GM21447 (cell line): ENCODE data around the gene PIK3R3.

ENCODE experiments used
- ATAC-seq: cut with Tn5 transposase; IDR thresholded peaks from one replicate; pipeline ENCODE4 v1.9.1; 2021; ENCODE audit not compliant: unreplicated experiment

Gene PIK3R3

DNA sequence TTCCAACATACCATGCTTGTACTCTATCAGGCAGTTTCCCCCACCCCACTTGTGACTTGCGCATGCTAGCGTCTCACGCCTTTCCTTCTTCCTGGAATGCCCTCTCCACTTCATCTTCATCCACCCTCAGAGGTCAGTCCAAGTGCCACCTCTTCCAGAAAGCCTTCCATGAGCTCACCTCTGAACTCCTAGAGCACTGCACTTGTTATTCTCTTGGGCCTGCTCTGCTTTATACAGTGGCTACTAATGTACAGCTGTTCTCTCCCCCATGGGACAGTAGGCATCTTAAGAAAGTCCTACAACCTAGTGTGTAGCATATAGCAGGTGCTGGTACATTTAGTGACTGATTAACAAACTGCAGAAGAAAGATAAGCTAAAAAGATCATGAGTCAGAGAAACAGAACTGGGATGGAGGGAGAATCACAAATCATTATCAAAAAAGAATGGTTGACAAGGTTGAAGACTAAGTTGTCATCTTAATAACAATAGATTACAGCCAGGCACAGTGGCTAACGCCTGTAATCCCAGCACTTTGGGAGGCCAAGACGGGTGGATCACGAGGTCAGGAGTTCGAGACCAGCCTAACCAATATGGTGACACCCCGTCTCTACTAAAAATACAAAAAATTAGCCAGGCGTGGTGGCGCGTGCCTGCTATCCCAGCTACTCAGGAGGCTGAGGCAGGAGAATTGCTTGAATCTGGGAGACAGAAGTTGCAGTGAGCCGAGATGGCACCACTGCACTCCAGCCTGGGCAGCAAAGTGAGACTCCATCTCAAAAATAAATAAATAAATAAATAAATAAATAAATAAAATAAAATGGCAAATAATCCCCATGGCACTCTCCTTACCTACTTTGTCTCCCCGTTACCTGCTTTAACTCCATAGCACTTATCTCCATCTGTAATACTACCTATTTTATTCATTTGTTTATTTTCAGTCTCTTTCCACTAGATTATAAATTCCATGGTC, 26.2 kb upstream of the PIK3R3 start:
- ATAC-seq = peak; percentile 84

DNA sequence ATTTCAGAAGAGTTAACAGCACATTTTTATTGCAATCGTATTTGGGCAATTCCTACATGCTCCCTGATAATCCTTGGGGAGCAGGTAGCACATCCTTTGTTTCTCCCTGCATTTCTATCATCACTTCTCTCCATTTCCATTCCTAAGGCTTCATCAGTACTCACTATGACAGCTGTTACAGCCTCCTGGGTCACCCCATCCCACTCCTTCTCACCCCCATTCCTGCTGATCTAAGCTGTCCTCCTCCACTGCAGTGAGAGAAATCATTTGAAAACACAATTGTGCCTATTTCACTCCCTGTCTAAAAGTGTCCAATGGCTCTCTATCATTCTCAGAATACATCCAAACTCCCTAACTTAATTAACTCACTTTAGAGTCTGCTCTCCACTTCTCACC, 25.5 kb upstream of the PIK3R3 start:
- no peak for ATAC-seq

DNA sequence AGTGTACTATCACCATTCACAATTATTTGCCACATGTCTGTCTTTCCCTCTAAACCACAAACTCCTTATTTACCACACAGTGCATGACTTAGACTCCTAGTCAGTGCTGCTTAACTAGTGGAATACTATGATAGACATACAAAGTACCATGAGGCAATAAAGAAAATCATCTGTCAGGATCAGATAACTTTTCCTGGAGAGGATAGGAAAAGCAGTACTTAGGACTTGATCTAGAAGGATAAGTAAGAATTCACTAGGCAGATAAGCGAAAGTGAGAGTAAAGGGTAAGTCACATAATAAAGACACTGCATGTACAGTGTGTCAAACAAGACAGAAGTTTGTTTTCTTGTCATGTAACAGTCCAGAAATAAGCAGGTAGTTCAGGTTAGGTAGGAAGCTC, 21.3 kb upstream of the PIK3R3 start:
- no peak for ATAC-seq

DNA sequence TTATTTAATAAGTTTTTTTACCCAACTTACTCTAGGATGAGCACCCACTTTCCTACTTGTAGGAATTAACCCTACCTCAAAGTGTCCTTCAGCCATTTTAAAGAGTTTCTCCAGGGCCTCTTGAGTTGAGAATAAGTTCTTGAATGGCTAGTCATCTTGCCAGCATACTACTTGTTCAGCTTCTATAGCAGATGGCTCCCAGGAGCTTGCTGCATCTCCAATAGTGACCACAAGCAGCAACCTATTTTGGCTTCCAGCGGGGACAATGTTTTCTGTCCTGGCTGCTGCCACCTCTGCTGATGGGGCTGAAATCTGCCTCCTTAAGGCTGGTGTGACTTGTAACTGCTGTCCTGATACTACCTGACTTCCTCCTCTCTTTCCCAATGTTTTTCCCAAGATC, 20.8 kb upstream of the PIK3R3 start:
- ATAC-seq = no peak

DNA sequence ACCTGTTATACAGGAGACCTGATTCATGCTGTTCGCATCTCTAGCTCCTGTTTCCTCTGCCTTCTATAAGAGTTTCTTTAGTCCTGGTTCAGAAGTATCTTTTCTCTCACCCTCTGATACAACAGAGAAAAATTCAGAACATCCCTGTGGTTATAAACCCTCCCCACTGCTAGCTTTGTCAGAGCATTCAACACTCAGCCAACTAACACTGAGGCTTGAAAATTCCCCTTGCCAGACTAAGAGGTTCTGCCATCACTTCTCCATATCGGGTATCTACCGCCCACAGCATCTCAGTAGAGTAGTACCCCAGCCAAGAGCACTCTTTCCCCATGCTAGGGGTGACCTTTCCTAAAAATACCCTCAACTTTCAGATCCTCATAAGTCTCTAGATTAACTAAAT, 19.6 kb upstream of the PIK3R3 start:
- ATAC-seq = no peak

DNA sequence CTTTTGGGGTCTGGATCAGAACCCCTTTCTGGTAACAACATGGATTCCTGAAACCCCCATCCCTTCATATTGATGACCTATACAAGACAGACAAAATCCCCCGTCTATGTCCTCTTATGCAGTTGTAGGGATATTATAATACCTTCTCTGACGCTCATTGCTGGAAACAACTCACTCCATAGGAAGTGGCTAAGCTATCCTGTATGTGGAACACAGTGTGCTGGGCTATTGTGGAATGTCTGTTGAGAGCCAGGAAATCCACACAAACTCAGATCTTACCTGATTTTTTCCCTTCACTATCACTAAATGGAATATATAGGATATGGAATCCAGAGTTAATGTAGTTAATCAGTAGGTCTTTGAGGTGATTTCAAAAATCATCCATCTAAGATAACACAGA, 17.7 kb upstream of the PIK3R3 start:
- no peak for ATAC-seq

DNA sequence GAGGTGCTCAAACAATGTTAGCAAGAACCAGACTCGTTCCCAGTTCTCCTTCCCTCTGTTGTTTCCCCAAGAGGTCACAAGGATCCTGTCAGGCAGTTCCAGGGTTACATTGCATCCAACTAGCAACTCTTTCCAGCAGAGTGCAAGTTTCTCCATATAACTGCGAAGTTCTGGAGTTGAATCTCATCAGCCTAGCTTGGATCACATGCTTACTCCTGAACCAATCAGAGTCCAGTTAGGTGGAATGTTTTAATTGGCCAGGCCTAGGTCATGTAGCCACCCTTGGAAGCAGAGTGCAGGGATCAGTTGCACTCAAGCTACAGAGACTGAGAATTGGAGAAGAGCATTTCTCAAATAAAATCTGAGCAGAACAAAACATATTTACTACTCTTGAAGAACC, 15.9 kb upstream of the PIK3R3 start:
- ATAC-seq = no peak

DNA sequence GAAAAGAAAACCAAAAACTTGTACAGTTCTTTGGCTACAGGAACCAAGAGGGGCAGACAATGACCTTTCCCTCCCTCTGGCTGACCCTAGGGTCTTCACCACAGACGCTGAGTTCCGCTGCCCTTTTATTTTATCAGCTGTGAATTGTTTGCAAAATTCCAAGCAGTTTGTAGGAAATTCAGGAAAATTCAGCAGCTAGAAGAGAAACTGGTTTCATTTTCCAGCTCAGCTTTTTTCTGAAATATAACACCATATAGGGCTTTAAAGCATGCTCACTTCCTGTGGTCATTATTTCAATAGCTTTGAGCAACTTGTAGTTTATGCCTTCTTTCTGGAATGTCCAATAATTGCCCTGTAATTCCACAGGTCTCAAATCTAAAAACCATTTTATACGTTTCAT, 5.5 kb upstream of the PIK3R3 start:
- no peak for ATAC-seq

DNA sequence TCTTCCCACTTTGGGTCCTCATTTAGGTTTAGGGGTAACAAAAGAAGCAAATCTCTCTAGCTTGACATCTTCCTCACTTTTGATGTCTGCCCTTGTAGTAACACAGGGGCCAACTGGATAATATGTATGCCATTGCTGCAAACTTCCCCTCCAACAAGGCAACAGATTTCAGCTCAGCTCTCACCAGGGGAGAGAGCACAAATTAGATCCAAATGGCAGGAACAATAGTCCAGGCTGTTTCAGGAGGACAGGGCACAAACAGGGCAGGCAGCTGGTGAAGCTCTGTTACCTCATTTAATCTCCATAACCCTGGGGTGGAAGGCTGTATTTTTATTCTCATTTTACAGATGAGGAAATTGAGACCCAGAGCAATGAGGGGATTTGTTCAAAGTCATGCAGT, 4.3 kb upstream of the PIK3R3 start:
- no peak for ATAC-seq

DNA sequence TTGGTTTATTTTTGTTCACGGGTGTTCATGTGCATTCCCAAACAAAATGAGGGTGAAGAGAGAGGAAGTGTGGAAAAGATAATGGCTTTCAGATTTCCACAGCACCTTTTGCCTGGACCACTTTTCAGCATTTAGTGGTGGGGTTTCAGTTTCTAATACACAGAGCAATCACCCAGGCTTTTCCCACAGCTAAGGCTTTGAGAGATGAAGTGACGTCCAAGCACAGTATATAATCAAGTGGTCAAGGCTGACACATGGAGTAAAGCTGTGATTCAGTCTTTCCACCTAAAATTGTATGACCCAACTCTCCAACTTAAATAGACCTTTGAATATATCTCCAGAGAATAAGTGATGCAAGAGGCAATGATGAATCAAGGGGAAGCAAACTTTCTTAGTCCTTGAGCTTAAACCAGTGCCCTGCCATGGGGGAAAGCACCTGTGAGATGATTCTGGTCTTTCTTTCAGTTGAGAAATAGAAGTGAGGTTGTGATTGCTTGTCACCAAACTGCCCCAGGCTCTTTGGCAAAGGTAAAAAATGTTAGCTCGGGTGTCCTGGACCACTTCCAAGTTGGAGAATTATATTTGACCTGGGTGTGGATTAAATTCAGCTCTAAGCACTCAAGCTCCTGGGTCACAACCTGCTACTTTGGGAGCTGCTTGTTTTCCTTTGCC, 2.4 kb upstream of the PIK3R3 start:
- ATAC-seq = no peak

DNA sequence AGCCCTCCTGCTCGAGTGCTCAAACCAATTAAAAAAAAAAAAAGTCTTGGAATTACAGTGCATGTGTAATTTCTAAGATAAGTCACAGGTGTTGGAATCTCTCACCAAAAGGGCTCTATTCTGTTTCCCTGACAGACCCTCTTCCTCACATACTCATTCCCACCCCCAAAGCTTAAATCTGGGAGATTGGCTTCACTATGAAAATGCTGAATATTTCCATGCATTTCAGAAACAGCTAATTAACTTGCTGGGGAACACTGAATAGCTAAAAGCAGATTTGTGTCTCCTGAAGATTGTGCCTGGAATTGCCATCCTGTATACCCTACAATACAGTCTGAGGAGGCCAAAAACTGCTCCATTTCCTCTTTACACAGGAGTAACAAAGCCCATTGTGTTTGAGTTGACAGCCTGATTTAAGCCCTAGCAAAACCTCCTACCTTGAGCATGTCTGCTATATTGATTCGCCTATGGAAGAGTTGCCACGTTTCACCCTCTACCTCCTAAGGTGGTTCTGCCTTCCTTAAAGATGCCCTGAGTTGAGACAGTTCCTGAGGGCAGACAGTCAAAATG, 1.4 kb upstream of the PIK3R3 start:
- ATAC-seq = no peak

DNA sequence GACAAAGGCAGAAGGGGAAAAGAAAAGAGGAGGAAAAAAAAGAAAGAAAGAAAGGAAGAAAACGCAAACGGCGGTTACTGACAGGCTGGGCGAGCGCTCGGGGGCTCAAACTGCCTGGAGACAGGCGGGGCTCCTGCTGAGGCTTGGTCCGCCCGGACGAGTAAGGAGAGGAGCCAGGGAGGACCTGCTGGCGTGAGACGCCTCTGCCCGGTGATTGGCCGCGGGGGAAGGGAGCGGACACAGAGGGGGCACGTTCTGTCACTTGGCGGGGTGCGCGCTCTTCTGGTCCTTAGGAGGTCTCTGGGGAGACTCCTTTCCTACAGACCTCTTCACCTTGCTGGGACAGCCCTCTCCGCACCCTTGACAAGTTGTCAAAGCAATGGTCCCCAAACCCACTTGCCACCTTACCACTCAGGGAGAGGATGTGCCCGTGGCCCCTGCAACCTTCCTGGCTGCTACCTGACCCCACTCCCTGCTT, 791 bp upstream of the PIK3R3 start:
- ATAC-seq = peak; percentile 54

DNA sequence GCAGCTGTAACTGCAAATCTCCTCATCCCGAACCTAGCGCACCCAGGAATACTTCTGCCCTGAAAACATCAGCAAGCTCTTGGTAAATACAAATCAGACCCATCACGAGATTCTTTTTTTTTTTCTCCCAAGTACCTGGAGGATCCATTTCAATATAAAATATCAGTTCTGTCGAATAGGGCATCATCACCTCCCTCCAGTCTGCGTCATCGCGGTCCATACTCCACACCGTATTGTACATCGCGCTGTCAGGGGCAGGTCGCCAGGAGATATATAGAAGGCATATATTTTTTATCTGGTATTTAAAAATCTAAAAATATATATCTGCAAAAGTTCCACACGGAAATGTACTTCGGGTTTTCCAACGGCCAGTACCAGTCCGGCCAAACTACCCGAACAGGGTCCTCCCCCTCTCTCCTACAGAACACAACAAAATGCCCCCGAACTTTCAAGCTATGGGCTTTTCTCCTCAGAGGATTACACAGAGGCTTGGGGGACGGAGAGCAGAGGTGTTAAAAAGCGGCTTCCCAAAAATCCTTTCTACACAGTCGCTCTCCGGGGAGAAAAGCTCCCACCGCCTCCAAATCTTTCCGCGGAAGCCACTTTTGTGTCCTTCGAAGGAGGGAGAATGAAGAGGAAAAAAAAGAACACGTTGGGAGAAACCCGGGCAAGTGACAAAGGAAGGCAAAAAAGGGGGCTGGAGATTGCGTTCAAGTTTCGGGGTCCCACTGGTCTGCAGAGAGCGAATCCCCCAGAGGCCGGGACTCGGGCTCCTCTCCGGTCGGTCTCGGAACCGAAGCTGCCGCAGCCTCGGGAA, 509 bp downstream of the PIK3R3 start:
- no peak for ATAC-seq

DNA sequence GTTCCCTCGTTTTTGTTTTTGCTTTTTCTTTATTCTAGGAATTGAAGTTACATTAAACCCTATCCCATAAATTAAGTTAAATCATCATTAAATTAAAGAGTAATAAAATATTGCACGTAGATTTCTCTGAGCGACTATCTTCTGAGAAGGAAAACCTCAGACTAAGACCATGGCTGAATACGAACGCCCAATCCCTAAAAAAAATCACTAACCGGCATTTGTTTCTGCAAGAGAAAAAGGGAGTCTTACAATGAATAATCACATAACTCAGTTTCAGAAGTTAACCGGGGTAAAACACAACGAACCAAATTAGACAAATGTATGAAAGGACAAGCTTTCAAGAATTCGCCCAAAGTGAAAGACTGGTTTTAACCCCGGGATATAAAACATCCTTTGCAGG, 1.3 kb downstream of the PIK3R3 start:
- no peak for ATAC-seq

DNA sequence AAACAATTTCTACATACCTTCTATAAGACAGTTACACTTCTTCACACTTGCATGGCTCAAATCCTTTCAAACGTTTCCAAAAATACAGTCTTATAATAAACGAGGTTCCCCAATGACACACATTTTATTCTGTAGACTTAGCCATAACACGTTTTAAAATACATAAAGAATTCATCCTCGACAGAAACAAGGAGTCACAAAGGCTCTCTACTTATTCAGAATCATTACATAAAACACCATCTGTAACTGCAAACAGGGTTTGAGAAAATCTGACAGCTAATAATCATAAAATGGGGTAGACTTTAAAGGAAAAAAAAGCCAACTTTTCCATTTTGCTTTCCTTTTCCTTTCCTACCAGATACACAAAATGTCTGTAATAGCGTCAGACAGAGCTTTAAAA, 1.8 kb downstream of the PIK3R3 start:
- ATAC-seq = no peak

DNA sequence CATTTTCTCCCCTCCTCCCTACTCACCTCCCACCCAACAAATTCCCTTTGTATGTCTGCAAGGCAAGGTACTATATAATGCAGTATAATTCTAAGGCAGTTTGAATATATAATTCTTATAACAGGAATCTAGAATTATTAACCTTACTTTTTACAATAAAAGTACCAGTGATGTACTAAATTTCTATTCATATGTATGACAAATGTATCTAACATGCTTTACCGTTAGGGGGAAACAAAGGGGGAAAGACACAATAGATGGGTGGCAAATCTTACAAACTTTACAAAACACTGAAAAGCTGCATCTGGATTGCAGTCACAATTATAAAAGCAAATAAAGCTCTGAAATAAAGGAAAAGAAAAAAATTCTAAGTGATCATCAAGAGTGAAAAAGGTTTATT, 2.3 kb downstream of the PIK3R3 start:
- ATAC-seq = no peak

DNA sequence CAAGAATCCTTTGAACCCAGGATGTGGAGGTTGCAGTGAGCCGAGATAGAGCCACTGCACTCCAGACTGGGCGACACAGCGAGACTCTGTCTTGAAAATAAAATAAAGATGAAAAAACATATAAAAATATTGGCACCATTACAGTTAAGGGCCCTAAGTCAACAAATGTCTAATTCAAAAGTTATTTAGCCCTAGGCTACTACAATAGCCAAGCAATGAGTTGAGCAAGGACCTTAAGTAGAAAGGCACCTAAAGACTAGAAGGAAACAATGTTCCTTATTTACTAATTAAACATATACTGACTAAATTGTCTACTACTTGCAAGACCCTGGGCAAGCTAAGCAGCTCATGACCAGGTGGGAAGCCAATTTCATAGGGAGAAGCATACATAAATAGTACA, 4.1 kb downstream of the PIK3R3 start:
- no peak for ATAC-seq

DNA sequence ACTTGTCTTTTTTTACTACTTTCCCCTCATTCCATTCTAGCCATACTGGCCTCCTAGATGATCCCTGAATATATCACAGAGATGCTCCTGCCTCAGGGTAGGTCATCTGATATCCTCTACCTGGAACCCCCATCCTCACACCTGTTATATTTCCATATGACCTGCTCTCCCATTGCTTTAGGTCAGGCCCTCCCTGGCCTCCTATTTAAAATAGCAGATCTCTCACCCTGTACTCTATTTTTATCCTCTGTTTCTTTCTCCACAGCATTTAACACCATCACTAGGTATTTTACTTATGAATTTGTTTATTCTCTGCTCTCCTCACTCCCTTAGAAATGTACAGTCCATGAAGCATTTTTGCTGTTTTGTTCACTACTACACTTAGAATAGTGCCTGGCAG, 13.6 kb downstream of the PIK3R3 start:
- ATAC-seq = no peak

DNA sequence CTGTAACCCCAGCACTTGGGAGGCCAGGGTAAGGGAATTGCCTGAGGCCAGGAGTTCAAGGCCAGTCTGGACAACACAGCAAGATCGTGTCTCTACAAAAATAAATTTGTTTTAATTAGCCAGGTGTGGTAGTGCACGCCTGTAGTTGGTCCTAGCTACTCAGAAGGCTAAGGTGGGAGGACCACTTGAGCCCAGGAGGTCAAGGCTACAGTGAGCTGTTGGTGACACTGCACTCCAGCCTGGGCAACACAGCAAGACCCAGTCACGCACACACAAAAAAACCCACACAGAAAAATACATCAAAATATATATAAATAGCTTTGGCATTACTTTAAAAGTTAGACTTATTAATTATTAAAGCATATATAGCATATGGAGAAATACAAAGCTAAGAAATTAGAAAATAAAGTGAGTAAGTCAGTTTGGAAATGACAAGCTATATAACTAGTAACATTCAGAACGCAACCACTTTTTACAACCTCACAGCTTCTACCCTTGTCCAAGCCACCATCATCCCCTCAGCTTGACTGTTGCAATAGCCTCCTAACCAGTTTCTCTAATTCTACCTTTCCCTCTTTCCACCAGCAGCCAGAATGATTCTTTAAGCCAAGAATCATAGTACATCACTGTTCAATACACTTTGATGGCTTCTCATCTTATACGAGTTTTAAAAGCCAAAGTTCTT, 14.5 kb downstream of the PIK3R3 start:
- ATAC-seq = no peak

DNA sequence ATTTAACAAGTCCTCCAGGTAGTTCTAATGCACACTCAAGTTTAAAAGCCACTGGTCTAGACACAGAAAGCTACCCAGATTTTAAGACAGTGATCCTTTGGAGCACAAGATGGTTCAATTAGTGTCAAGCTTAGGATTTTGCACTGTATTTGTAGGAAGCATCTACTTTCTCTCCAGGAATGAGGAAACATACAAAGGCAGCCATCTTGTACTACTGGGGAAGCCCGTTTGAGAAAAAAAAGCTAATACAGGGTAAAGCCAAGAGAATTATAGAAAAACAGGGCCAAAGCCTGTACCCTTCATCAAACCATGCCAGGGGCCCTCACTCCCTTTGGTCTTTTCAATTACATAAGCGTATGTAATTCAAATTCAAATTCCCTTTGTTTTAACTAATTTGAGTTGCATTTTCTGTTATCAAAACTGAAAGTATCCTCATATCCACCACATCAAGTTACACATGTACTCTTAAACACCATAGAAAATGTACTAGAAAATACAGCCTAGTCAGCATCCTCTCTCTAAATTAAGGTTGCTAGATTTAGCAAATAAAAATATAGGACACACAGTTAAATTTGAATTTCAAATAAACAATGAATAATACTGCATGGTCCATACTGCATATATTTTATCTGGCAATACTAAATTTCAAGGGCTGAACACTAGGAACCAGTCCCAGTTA, 17.4 kb downstream of the PIK3R3 start:
- no peak for ATAC-seq
